Middle frontal gyrus (tissue), 1 donor: ENCODE data around the gene ASMTL.
"Not testable (repeated sequence)": the region's sequence is repeated elsewhere in the genome, so short reads cannot be mapped to it uniquely, and the experiment has no call there.

Experiments
- DNase-seq: peaks from one replicate; pipeline ENCODE4 v3.0.0-alpha.2; 2015; ENCODE audit warnings: low spot score; ENCODE audit errors: extremely low spot score

ASMTL gene

GRCh38 chrX:1434871-1435240 is 17.9 kb downstream of the ASMTL start:
- no peak for DNase-seq

DNA sequence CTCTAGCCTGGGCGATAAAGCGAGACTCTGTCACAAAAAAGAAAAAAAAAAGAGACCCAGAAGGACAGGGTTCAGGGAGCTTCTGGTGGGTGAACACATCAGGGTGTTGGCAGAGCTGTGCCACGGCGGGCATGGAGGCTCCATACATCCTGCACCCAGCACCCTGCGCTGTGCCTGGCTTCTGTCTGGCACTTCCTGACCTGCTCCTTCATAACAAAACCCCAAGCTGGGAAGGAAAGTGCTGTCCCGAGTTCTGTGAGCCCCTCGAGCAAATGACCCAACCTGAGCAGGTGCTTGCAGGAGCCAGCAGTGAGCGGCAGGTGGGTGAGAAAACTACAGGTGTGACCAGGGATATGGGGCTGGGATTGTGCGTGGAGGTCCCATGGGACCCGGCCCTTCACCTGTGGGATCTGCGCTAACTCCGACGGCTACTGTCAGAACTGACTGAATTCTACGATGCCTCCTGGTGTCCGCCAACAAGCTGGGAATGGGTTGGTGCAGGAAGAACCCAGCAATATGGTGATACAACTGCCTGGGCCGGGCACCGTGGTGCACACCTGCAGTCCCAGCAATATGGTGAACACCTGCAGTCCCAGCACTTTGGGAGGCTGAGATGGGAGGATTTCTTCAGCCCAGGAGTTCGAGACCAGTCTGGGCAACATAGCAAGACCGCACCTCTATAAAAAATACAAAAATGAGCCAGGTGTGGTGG is 18.9 kb downstream of the ASMTL start:
- DNase-seq = no peak

DNA sequence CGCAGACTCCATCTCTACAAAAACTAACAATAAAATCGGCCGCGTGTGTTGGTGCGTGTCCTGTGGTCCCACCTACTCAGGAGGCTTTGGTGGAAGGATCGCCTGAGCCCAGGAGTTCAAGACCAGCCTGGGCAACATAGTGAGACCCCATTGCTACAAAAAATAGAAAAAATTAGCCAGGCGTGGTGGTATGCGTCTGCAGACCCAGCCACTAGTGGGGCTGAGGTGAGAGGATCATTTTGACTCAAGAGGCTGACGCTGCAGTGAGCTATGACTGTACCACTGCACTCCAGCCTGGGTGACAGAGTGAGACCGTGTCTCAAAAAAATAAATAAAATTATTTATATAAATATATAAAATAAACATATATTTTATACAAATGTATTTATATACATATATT is 22.3 kb downstream of the ASMTL start:
- DNase-seq = no peak

DNA sequence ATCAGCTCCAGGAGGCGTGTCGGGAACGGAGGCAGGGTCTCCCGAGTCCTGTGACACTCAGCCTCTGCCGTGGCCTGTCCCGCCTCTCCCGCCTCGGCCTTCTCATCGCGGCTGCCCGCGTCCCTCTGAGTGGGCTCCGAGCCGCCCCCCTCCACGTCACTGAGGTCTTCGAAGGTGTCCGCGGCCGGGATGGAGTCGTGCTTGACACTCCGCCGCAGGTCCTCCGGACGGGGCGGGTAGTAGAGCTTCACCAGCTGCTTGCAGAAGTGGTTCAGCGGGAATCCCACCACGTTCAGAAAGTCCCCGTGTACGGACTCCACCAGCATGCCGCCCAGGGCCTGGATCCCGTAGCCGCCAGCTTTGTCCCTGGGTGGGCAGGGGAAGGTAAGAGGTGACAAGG is 25.0 kb downstream of the ASMTL start:
- no peak for DNase-seq

DNA sequence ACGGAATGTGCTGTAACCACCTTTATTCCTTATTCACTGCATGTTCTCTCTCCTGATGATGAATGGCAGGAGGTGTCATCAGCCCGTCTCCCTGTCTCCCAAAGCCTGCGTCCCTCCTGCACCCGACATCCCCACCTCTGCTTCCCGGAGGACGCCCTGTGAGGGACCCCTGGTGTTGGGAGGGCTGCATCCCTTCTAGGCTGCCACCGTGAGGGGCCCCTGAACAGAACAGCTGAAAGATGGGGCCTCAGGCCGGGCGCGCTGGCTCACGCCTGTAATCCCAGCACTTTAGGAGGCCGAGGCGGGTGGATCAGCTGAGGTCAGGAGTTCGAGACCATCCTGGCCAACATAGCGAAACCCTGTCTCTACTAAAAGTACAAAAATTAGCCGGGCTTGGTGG is 26.4 kb downstream of the ASMTL start:
- DNase-seq = not testable (repeated sequence)

- DNase-seq = no peak
These were observed 27.3 kb downstream of the ASMTL start for GRCh38 chrX:1425381-1425780.

GRCh38 chrX:1424147-1424851 is 28.4 kb downstream of the ASMTL start:
- DNase-seq = no peak

DNA sequence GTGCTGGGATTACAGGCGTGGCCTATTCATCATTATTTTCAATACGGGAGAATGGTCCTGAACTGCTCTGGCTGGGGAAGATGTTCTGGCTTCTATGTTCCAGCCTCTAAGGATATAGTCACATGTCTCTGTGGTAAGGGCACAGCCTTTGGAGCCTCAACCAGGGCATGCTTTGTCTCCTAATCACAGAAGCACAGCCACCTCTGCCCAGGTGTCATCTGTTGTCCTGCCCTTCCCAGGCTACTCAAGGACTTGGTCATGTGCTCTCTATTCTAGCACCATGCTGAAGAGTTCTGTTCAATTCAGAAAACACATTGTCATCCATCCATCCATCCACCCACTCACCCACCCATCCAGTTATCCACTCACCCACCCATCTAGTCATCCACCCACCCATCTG is 29.5 kb downstream of the ASMTL start:
- DNase-seq = no peak

DNA sequence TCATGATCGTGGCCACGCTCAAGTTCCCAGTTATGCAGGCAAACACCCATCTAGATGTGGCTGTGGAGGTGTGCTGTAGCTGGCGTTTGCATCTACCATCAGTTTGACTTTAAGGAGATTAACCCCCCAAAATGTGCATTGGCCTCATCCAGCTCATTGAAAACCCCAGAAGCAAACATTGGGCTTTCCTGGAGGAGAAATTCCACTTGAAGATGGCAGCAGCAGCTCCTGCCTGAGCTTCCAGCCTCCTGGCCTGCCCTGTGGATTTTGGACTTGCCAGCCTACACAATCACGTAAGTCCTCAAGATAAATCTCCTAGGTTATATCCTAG is 30.6 kb downstream of the ASMTL start:
- DNase-seq = no peak

DNA sequence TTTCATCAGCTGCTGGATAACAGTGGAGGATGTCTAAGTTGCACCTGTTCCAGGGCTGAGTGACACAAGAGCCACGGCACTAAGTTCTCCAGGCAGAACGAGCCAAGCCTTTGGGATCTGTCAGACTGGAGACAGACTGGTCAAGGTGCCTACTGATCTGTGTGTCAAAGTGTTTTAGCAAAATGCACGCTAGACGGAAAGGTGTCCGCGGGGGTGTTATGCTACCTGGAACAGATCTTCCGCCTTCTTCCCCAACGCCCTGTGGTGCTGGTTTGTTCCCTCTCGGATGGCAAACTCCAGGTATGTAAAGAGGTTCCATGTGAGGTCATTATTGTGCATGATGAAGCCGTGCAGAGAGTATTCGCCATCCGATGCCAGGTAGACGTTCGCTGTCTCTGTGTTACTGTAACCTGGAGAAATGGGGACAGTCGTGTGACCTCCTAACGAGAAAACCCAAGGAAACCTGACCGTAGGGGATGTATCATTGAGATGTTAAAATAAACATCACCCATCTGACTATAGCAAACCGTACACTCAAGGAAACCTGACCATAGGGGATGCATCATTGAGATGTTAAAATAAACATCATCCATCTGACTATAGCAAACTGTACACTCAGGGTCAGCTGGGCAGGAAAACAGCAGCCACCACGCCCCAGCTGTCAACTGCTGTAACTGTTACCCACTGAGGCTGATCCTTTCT is 31.1 kb downstream of the ASMTL start:
- no peak for DNase-seq

DNA sequence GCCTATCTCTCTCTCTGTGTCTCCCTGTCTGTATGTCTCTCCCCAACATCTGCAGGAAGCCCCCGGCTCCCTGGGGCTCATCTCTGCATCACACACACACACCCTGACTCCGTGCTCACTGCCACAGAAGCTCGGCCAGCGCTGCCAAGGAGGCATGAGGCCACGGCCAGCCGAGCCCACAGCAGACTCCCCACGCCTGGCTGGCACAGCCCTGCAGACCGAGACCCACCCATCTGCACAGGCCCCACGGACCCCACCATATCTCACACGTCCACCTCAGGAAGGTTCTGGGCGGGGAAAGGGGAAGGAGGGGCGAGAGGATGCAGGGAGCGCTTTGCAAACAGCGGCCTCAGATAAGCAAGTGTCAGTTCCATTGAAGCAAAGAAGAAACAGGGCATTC is 32.3 kb downstream of the ASMTL start:
- no peak for DNase-seq

GRCh38 chrX:1419545-1420355 is 33.0 kb downstream of the ASMTL start:
- DNase-seq = no peak

DNA sequence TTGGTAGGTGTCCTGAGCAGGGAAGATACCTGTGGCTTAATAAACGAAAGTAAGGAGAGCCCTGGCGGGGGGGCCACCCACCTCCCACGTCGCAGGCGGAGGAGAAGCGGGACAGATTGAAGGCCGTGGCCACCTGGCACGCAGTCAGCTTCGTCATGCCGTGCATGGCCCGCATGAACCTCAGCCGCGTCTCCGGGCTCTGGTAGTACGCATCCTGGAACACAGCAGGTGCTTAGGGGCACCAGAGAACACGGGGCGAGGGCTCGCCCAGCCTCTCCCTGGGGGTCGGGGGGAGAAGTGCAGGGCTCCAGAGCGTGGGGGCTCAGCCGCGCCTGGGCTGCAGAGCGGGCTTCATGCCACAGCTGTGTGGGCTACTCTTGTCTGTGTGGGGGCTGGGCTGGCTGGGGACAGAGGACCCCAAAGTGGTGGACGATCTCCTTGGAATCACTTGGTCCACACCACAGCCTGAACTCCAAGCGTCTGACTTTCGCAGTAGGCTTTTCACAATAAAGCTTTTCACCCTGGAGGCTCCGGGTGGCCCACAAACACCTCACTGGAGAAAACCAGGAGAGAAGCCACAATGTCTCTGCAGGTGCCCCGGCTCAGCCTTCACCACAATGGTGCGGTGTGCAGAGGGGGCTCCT is 33.7 kb downstream of the ASMTL start:
- no peak for DNase-seq

GRCh38 chrX:1417921-1418771 is 34.6 kb downstream of the ASMTL start:
- DNase-seq = no peak

DNA sequence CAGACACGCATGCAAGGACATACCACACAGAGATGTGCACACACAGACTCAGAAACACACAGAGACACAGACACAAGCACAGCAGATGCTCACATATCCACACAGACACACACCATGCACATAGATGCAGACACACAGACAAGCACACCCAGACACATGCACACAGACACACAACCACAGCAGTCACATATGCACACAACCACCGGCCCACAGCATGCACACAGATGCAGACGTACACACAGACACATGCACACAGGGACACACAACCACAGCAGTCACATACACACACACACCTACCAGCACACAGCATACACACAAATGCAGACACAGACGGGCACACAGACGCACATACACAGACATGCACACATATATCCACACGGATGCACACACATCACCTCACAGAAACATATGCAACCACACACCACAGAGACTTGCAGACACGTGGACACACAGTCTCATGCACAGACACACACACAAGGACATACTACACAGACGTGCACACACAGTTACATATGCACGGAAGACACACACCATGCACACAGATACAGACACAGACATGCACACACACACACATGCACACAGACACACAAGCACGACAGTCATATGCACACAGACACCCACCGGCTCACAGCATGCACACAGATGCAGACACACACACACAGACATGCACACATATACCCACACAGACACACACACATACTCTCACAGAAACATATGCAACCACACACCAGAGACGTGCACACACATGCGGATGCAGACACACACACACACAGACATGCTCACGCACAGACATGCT is 35.5 kb downstream of the ASMTL start:
- DNase-seq = no peak

DNA sequence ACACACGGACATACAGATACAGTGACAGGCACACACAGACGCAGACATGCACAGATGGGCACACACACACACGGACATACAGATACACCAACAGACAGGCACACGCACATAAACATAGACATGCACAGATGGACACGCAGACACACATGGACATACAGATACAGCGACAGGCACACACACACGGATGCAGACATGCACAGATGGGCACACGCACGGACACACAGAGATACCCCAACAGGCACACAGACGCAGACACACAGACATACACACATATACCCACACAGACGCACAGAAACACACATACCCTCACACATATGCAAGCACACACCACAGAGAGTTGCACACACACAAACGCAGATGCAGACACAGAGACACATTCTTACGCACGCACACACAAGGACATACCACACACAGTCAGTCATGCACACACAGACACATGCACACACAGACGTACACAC is 36.4 kb downstream of the ASMTL start:
- DNase-seq = no peak

DNA sequence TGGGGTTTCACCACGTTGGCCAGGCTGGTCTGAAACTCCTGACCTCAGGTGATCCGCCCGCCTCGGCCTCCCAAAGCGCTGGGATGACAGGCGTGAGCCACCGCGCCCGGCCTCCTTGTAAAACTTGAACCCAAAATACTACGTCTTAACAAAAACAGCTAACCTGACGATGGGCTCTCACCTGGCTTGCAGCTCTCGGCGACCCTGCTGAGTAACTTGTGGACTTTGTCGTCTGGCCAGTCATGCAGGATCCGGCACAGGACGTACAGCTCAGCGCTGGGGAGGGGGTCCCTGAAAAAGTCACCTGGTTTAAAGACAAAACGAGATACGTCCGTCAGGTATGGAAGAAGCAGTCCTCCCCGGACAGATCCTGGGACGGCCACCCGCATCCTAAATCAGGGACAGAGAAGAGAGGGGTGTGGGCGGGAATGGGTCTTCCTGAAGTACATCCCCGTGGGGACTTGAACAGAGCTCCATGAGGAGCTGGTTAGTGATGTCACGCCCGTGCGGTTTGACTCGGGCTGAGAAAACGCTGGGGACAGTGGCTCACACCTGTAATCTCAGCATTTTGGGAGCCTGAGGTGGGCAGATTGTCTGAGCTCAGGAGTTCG is 40.1 kb downstream of the ASMTL start:
- DNase-seq = no peak

DNA sequence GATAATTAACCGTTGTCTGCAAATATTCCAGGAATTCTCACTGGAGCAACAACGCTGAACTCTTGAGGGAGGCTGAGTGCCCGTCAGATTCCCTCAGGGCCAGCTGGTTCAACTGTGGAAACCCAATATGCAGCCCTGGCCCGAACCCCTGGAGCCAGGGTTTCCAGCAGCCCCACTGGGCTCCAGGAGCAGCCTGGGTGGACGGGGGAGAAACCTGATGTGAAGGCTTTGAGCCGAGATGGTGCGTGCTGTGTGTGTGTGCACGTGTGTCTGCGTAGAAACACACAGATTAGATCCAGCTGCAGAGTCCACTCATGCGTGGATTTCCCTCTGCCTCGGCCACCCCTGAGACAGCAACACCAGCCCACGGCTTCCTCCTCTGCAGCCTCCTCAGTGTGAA is 41.4 kb downstream of the ASMTL start:
- DNase-seq = no peak

DNA sequence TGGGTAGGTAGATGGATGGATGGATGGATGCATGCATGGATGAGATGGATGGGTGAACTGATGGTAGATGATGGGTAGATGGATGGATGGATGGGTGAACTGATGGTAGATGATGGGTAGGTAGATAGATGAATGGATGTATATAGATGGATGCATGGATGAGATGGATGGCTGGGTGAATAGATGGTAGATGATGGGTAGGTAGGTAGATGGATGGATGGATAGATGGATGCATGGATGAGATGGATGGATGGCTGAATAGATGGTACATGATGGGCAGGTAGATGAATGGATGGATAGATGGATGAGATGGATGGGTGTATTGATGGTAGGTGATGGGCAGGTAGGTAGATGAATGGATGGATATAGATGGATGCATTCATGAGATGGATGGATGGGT is 45.7 kb downstream of the ASMTL start:
- DNase-seq = no peak
